ENCODE measurements around the gene GALNT12. TPM values are rescaled to one million over a fixed set of nuclear protein-coding genes. Genes with fewer than 3 reads are reported as not detected.

GALNT12 gene
- 6.7 TPM for total RNA-seq
- polyA plus RNA-seq: 7.3 TPM
- long read RNA-seq, donor 1: 0 reads
- long read RNA-seq, donor 2: 0 reads
- long read RNA-seq, donor 3, transcript GALNT12-201 (10 exons, 2,735 nt): major isoform, 5 of 6 reads
- long read RNA-seq, donor 3, partial matches to known transcripts: 0 of 6 reads
- long read RNA-seq, donor 3, other reads (novel, unspliced or antisense): 0 of 6 reads
- long read RNA-seq, donor 4: 0 reads
- long read RNA-seq, donor 5, partial matches to known transcripts: 0 of 4 reads
- long read RNA-seq, donor 5, other reads (novel, unspliced or antisense): 0 of 4 reads
- long read RNA-seq, donor 6: 0 reads
- long read RNA-seq, donor 7, partial matches to known transcripts: 7 of 8 reads
- long read RNA-seq, donor 7, other reads (novel, unspliced or antisense): 0 of 8 reads
- long read RNA-seq, donor 8, partial matches to known transcripts: 0 of 1 reads
- long read RNA-seq, donor 8, other reads (novel, unspliced or antisense): 0 of 1 reads
- long read RNA-seq, donor 9, partial matches to known transcripts: 0 of 1 reads
- long read RNA-seq, donor 9, other reads (novel, unspliced or antisense): 0 of 1 reads
- long read RNA-seq, donor 10, partial matches to known transcripts: 0 of 3 reads
- long read RNA-seq, donor 10, other reads (novel, unspliced or antisense): 0 of 3 reads

- Histone ChIP-seq H3K4me1 (ENCODE audit: control insufficient read depth in 2 of 2, insufficient read depth in 2 of 2, low read length in 2 of 2) (peaks cover 9 to 13% of the 10 kb centered on the region in 2 donors), H3K9me3 (ENCODE audit: control insufficient read depth in 2 of 2, insufficient read depth in 1 of 2, low read length in 1 of 2) (peaks cover 0 to 7% of the 10 kb centered on the region in 2 donors), H3K27me3 (ENCODE audit: control insufficient read depth in 2 of 2, insufficient read depth in 1 of 2, low read length in 1 of 2) (peaks cover 0 to 36% of the 10 kb centered on the region in 2 donors), H3K27ac (ENCODE audit: low read depth in 1 of 2, low read length in 1 of 2) (no peak within 1 kb of the TSS), H3K36me3 (ENCODE audit: control insufficient read depth in 2 of 2, insufficient read depth in 2 of 2, low read length in 1 of 2) (no peaks in the 10 kb centered on the region), H3K4me3 (ENCODE audit: low read length in 2 of 2) (peak within 1 kb of the TSS; percentile 47 to 69)
- WGBS: 11% methylated on average over 51 of the region's 51 CpGs
- peak in 6 of 9 donors; percentile 26 to 74 (median 56) for DNase-seq (ENCODE audit: low read depth in 6 of 9, low spot score in 9 of 9)
Measured at GRCh38 chr9:98807070-98807813, at the start of gene GALNT12. Gene GALNT12, plus strand, starts transcription at chr9:98807670. Its CDS starts 29 bp downstream, at chr9:98807699.

GRCh38 chr9:98760231-98760630, 47.2 kb upstream of the GALNT12 start:
- DNase-seq (ENCODE audit: low read depth in 6 of 9, low spot score in 9 of 9): no peak
- Histone ChIP-seq H3K4me1 (ENCODE audit: control insufficient read depth in 2 of 2, insufficient read depth in 2 of 2, low read length in 2 of 2) (no peaks in the 10 kb centered on the region), H3K27me3 (ENCODE audit: control insufficient read depth in 2 of 2, insufficient read depth in 1 of 2, low read length in 1 of 2) (no peaks in the 10 kb centered on the region), H3K9me3 (ENCODE audit: control insufficient read depth in 2 of 2, insufficient read depth in 1 of 2, low read length in 1 of 2) (no peaks in the 10 kb centered on the region), H3K4me3 (ENCODE audit: low read length in 2 of 2) (no peak overlapping the region), H3K27ac (ENCODE audit: low read depth in 1 of 2, low read length in 1 of 2) (no peak overlapping the region), H3K36me3 (ENCODE audit: control insufficient read depth in 2 of 2, insufficient read depth in 2 of 2, low read length in 1 of 2) (no peaks in the 10 kb centered on the region)

GRCh38 chr9:98763986-98764745, 43.3 kb upstream of the GALNT12 start:
- Histone ChIP-seq H3K9me3 (ENCODE audit: control insufficient read depth in 2 of 2, insufficient read depth in 1 of 2, low read length in 1 of 2) (no peaks in the 10 kb centered on the region), H3K27ac (ENCODE audit: low read depth in 1 of 2, low read length in 1 of 2) (no peak overlapping the region), H3K4me1 (ENCODE audit: control insufficient read depth in 2 of 2, insufficient read depth in 2 of 2, low read length in 2 of 2) (no peaks in the 10 kb centered on the region), H3K4me3 (ENCODE audit: low read length in 2 of 2) (no peak overlapping the region), H3K36me3 (ENCODE audit: control insufficient read depth in 2 of 2, insufficient read depth in 2 of 2, low read length in 1 of 2) (peaks cover 0 to 5% of the 10 kb centered on the region in 2 donors), H3K27me3 (ENCODE audit: control insufficient read depth in 2 of 2, insufficient read depth in 1 of 2, low read length in 1 of 2) (no peaks in the 10 kb centered on the region)
- DNase-seq (ENCODE audit: low read depth in 6 of 9, low spot score in 9 of 9): no peak
- 95% methylated on average over 3 of the region's 3 CpGs for WGBS

GRCh38 chr9:98765256-98765655, 42.2 kb upstream of the GALNT12 start:
- no peaks in the 10 kb centered on the region for H3K9me3 ChIP-seq (ENCODE audit: control insufficient read depth in 2 of 2, insufficient read depth in 1 of 2, low read length in 1 of 2)
- H3K4me3 ChIP-seq (ENCODE audit: low read length in 2 of 2): no peak overlapping the region
- DNase-seq (ENCODE audit: low read depth in 6 of 9, low spot score in 9 of 9): no peak
- H3K36me3 ChIP-seq (ENCODE audit: control insufficient read depth in 2 of 2, insufficient read depth in 2 of 2, low read length in 1 of 2): peaks cover 0 to 5% of the 10 kb centered on the region in 2 donors
- no peaks in the 10 kb centered on the region for H3K27me3 ChIP-seq (ENCODE audit: control insufficient read depth in 2 of 2, insufficient read depth in 1 of 2, low read length in 1 of 2)
- no peaks in the 10 kb centered on the region for H3K4me1 ChIP-seq (ENCODE audit: control insufficient read depth in 2 of 2, insufficient read depth in 2 of 2, low read length in 2 of 2)
- H3K27ac ChIP-seq (ENCODE audit: low read depth in 1 of 2, low read length in 1 of 2): no peak overlapping the region
- WGBS: 98% methylated on average over 1 of the region's 1 CpG

- no peak overlapping the region for H3K4me3 ChIP-seq (ENCODE audit: low read length in 2 of 2)
- H3K4me1 ChIP-seq (ENCODE audit: control insufficient read depth in 2 of 2, insufficient read depth in 2 of 2, low read length in 2 of 2): no peaks in the 10 kb centered on the region
- 99% methylated on average over 2 of the region's 2 CpGs for WGBS
- no peaks in the 10 kb centered on the region for H3K9me3 ChIP-seq (ENCODE audit: control insufficient read depth in 2 of 2, insufficient read depth in 1 of 2, low read length in 1 of 2)
- DNase-seq (ENCODE audit: low read depth in 6 of 9, low spot score in 9 of 9): no peak
- H3K27me3 ChIP-seq (ENCODE audit: control insufficient read depth in 2 of 2, insufficient read depth in 1 of 2, low read length in 1 of 2): no peaks in the 10 kb centered on the region
- H3K27ac ChIP-seq (ENCODE audit: low read depth in 1 of 2, low read length in 1 of 2): no peak overlapping the region
- H3K36me3 ChIP-seq (ENCODE audit: control insufficient read depth in 2 of 2, insufficient read depth in 2 of 2, low read length in 1 of 2): peaks cover 0 to 8% of the 10 kb centered on the region in 2 donors
Measured at GRCh38 chr9:98766586-98766985, 40.9 kb upstream of the GALNT12 start.

- Histone ChIP-seq H3K4me1 (ENCODE audit: control insufficient read depth in 2 of 2, insufficient read depth in 2 of 2, low read length in 2 of 2) (no peaks in the 10 kb centered on the region), H3K9me3 (ENCODE audit: control insufficient read depth in 2 of 2, insufficient read depth in 1 of 2, low read length in 1 of 2) (no peaks in the 10 kb centered on the region), H3K36me3 (ENCODE audit: control insufficient read depth in 2 of 2, insufficient read depth in 2 of 2, low read length in 1 of 2) (peaks cover 0 to 8% of the 10 kb centered on the region in 2 donors), H3K27ac (ENCODE audit: low read depth in 1 of 2, low read length in 1 of 2) (no peak overlapping the region), H3K4me3 (ENCODE audit: low read length in 2 of 2) (no peak overlapping the region), H3K27me3 (ENCODE audit: control insufficient read depth in 2 of 2, insufficient read depth in 1 of 2, low read length in 1 of 2) (no peaks in the 10 kb centered on the region)
- WGBS: over 99% methylated on average over 3 of the region's 3 CpGs
- DNase-seq (ENCODE audit: low read depth in 6 of 9, low spot score in 9 of 9): no peak
Measured at GRCh38 chr9:98767196-98767595, 40.3 kb upstream of the GALNT12 start.

- H3K36me3 ChIP-seq (ENCODE audit: control insufficient read depth in 2 of 2, insufficient read depth in 2 of 2, low read length in 1 of 2): peaks cover 0 to 9% of the 10 kb centered on the region in 2 donors
- no peak overlapping the region for H3K4me3 ChIP-seq (ENCODE audit: low read length in 2 of 2)
- DNase-seq (ENCODE audit: low read depth in 6 of 9, low spot score in 9 of 9): no peak
Measured at GRCh38 chr9:98767915-98768314, 39.6 kb upstream of the GALNT12 start.

GRCh38 chr9:98768344-98768743, 39.1 kb upstream of the GALNT12 start:
- 98% methylated on average over 9 of the region's 9 CpGs for WGBS
- peaks cover 2 to 12% of the 10 kb centered on the region in 2 donors for H3K36me3 ChIP-seq (ENCODE audit: control insufficient read depth in 2 of 2, insufficient read depth in 2 of 2, low read length in 1 of 2)
- no peaks in the 10 kb centered on the region for H3K4me1 ChIP-seq (ENCODE audit: control insufficient read depth in 2 of 2, insufficient read depth in 2 of 2, low read length in 2 of 2)
- no peaks in the 10 kb centered on the region for H3K9me3 ChIP-seq (ENCODE audit: control insufficient read depth in 2 of 2, insufficient read depth in 1 of 2, low read length in 1 of 2)
- H3K27me3 ChIP-seq (ENCODE audit: control insufficient read depth in 2 of 2, insufficient read depth in 1 of 2, low read length in 1 of 2): no peaks in the 10 kb centered on the region
- no peak for DNase-seq (ENCODE audit: low read depth in 6 of 9, low spot score in 9 of 9)
- no peak overlapping the region for H3K4me3 ChIP-seq (ENCODE audit: low read length in 2 of 2)
- H3K27ac ChIP-seq (ENCODE audit: low read depth in 1 of 2, low read length in 1 of 2): no peak overlapping the region

More at GRCh38 chr9:98767915-98768314, 39.6 kb upstream of the GALNT12 start:
- no peaks in the 10 kb centered on the region for H3K4me1 ChIP-seq (ENCODE audit: control insufficient read depth in 2 of 2, insufficient read depth in 2 of 2, low read length in 2 of 2)
- 97% methylated on average over 7 of the region's 7 CpGs for WGBS
- no peak overlapping the region for H3K27ac ChIP-seq (ENCODE audit: low read depth in 1 of 2, low read length in 1 of 2)
- H3K9me3 ChIP-seq (ENCODE audit: control insufficient read depth in 2 of 2, insufficient read depth in 1 of 2, low read length in 1 of 2): no peaks in the 10 kb centered on the region
- no peaks in the 10 kb centered on the region for H3K27me3 ChIP-seq (ENCODE audit: control insufficient read depth in 2 of 2, insufficient read depth in 1 of 2, low read length in 1 of 2)

Measured in thymus (tissue), 14 donors.